Measurements from ENCODE around the gene ST8SIA2. TPM values are rescaled to one million over a fixed set of nuclear protein-coding genes. Genes with fewer than 3 reads are reported as not detected.

ST8SIA2 gene
- total and polyA plus RNA-seq, 11 donors = 0.50 to 14.3 (median 3.1) TPM

DNA sequence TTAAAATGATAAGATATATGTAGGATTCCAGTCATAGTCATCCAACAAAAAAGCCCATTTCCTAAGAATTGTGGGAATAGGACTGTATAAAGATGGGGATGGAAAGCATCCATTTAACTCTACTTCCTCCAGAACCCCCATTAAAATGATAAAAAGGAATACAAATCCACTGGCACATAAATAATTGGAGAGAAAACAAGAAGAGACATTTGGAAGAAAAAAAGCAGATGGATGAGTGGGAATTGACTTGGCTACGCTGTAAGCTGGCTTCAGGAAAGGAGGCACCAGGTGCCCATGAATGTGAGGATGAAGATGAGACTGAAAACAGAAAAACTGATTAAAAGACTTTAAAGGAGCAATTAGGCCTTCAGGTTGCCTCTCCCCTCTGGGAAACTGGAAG, 91.8 kb downstream of the ST8SIA2 start:
- Histone ChIP-seq H3K4me1 (no peaks in the 10 kb centered on the region), H3K4me3 (no peak overlapping the region), H3K36me3 (no peaks in the 10 kb centered on the region), H3K27me3 (peaks cover 0 to 4% (median 0%) of the 10 kb centered on the region in 9 donors), H3K9me3 (peaks cover 0 to 15% (median 2%) of the 10 kb centered on the region in 12 donors), H3K27ac (no peak overlapping the region)
- 88 to 93% (median 90%) methylated on average over 1 of the region's 1 CpG for WGBS, 4 donors
- ATAC-seq (no peak), DNase-seq (no peak)
- intact Hi-C loops (cut with DNase I) = no loop called here
- TF ChIP-seq, protein P1, sequence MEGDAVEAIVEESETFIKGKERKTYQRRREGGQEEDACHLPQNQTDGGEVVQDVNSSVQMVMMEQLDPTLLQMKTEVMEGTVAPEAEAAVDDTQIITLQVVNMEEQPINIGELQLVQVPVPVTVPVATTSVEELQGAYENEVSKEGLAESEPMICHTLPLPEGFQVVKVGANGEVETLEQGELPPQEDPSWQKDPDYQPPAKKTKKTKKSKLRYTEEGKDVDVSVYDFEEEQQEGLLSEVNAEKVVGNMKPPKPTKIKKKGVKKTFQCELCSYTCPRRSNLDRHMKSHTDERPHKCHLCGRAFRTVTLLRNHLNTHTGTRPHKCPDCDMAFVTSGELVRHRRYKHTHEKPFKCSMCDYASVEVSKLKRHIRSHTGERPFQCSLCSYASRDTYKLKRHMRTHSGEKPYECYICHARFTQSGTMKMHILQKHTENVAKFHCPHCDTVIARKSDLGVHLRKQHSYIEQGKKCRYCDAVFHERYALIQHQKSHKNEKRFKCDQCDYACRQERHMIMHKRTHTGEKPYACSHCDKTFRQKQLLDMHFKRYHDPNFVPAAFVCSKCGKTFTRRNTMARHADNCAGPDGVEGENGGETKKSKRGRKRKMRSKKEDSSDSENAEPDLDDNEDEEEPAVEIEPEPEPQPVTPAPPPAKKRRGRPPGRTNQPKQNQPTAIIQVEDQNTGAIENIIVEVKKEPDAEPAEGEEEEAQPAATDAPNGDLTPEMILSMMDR (IDR thresholded peaks at IDR 0.05) = no peak
- TF ChIP-seq POLR2A (IDR thresholded peaks at IDR 0.05) = no peak

DNA sequence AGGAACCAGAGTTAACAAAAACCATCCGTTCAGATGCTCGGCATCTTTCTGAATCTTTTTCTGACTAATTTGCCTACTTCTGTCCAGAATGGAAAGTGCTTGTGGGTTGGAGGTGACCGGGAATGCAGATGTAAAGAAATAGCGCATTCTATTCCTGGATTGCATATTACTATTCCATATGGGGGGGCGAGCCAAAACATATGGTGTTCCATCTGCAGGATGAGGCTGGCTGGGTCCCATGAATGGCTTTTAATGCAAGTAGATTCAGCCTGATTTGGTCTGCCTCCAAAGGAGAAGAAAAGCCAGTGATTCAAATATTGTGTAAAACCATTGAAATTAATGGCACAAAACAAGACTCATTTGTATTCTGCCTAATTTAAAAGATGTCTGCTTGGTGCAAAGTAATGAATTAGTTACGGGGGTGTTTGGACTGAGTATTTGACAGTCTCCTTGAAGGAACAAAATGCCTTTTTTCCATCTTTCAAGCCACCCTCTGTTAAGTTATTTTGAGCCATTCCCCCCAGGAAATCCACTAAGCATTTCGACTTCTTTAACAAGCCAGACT, 99.0 kb downstream of the ST8SIA2 start:
- Histone ChIP-seq H3K4me1 (no peaks in the 10 kb centered on the region), H3K36me3 (no peaks in the 10 kb centered on the region), H3K9me3 (peaks cover 0 to 16% (median 2%) of the 10 kb centered on the region in 12 donors), H3K27me3 (peaks cover 0 to 32% (median 4%) of the 10 kb centered on the region in 9 donors), H3K4me3 (no peak overlapping the region), H3K27ac (no peak overlapping the region)
- DNase-seq (no peak), ATAC-seq (no peak)
- intact Hi-C loops (cut with DNase I) = no loop called here
- 83 to 84% (median 84%) methylated on average over 7 of the region's 7 CpGs for WGBS, 4 donors
- TF ChIP-seq, protein P1 (IDR thresholded peaks at IDR 0.05) = no peak
- TF ChIP-seq POLR2A (IDR thresholded peaks at IDR 0.05) = no peak

DNA sequence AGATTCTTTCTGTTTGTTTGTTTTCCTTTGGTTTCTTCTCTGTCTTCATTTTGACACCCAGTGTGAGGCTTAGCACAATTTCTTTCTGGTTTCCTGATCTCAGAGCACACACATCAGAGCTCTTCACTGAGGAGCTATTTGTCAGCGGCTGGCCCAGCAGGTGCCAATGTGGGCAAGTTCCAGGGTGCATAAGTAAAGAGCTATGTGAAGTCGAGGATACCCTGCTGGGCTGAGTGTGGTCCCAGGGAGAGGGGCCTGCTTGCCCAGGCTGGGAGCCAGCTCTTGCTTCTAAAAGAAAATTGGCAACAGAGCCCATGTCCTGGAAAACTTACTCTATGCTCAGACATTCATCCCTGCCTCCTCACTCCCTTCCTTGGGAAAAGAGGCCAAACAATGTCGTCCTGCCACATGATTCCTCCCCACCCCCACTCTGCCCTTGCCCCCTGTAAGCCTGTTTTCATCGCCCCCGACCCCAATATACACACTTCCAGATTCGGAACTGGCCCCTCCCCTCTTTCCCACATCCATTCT, 101.2 kb downstream of the ST8SIA2 start:
- no peak overlapping the region for H3K27ac ChIP-seq
- intact Hi-C loops (cut with DNase I) = no loop called here
- TF ChIP-seq, protein P1 (IDR thresholded peaks at IDR 0.05) = no peak
- no peak for TF ChIP-seq POLR2A (IDR thresholded peaks at IDR 0.05)
- H3K36me3 ChIP-seq = no peaks in the 10 kb centered on the region
- WGBS, 4 donors = 46 to 60% (median 49%) methylated on average over 6 of the region's 6 CpGs
- H3K4me3 ChIP-seq = no peak overlapping the region
- no peak for DNase-seq
- H3K9me3 ChIP-seq = peaks cover 0 to 9% (median 0%) of the 10 kb centered on the region in 12 donors
- peaks cover 0 to 44% (median 4%) of the 10 kb centered on the region in 9 donors for H3K27me3 ChIP-seq
- ATAC-seq = no peak
- H3K4me1 ChIP-seq = no peaks in the 10 kb centered on the region

- no peak for DNase-seq
- Histone ChIP-seq H3K27me3 (peaks cover 0 to 44% (median 4%) of the 10 kb centered on the region in 9 donors), H3K4me1 (no peaks in the 10 kb centered on the region), H3K4me3 (no peak overlapping the region), H3K9me3 (peaks cover 0 to 3% (median 0%) of the 10 kb centered on the region in 12 donors), H3K27ac (no peak overlapping the region), H3K36me3 (no peaks in the 10 kb centered on the region)
- intact Hi-C loops (cut with DNase I) = no loop called here
- ATAC-seq = no peak
- WGBS, 4 donors = 83 to 88% (median 85%) methylated on average over 3 of the region's 3 CpGs
- TF ChIP-seq, protein P1 (IDR thresholded peaks at IDR 0.05) = no peak
- TF ChIP-seq POLR2A (IDR thresholded peaks at IDR 0.05) = no peak
These were observed 101.8 kb downstream of the ST8SIA2 start for GRCh38 chr15:92495446-92495845.
